ENCODE results near the gene MECP2.

MECP2 gene

DNA sequence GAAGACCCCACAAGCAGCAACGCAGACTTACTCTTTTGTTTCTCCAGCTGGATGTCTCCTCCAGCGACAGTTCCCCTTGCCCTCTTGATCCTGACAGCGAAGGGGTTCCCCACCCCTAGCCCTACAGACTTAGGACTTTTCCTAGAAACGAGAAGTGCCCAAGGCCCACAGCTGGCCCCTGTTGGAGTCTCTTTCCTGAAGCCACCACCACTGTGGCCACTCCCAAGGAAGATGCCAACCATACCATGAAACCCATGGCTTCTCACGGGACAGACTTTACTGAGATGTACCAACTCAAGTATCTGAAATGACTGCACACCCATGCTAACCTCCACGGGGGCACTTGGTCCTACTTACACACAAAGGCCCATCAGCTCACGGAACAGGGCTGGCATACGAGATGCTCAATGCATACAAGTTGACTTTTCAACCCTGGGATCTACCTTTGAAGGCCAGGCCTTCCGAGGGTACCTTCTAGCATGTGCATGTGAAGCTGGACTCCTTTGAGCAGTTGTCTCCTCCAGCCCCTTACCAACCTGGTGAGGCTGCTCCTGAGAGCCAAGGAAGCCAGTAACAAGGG is 76.9 kb downstream of the MECP2 start:
- Histone ChIP-seq H3K4me3 (ENCODE audit: low read length) (peak overlapping the region; percentile 93), H3K79me2 (ENCODE audit: low read length) (peaks cover 56% of the 10 kb centered on the region), H3K27ac (ENCODE audit: low read length) (peak overlapping the region; percentile 85), H2AFZ (ENCODE audit: low read depth, low read length) (no peak overlapping the region), H3K4me1 (ENCODE audit: low read length) (peaks cover 19% of the 10 kb centered on the region), H3K36me3 (replicated peaks; ENCODE audit: low read depth, low read length) (peaks cover 29% of the 10 kb centered on the region), H3K4me2 (ENCODE audit: low read length) (peak overlapping the region; percentile 95), H4K20me1 (ENCODE audit: insufficient read depth, low read length) (no peaks in the 10 kb centered on the region), H3K9ac (ENCODE audit: low read length) (peak overlapping the region; percentile 97), H3K27me3 (ENCODE audit: low read depth, low read length) (no peaks in the 10 kb centered on the region), H3K9me3 (ENCODE audit: insufficient read depth, low read length) (no peaks in the 10 kb centered on the region)
- TF ChIP-seq, protein P1, sequence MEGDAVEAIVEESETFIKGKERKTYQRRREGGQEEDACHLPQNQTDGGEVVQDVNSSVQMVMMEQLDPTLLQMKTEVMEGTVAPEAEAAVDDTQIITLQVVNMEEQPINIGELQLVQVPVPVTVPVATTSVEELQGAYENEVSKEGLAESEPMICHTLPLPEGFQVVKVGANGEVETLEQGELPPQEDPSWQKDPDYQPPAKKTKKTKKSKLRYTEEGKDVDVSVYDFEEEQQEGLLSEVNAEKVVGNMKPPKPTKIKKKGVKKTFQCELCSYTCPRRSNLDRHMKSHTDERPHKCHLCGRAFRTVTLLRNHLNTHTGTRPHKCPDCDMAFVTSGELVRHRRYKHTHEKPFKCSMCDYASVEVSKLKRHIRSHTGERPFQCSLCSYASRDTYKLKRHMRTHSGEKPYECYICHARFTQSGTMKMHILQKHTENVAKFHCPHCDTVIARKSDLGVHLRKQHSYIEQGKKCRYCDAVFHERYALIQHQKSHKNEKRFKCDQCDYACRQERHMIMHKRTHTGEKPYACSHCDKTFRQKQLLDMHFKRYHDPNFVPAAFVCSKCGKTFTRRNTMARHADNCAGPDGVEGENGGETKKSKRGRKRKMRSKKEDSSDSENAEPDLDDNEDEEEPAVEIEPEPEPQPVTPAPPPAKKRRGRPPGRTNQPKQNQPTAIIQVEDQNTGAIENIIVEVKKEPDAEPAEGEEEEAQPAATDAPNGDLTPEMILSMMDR (IDR thresholded peaks at IDR 0.05; ENCODE audit: low read depth, low read length), result no peak
- TF ChIP-seq EZH2phosphoT487 (IDR thresholded peaks at IDR 0.05; ENCODE audit: low read depth), result no peak

DNA sequence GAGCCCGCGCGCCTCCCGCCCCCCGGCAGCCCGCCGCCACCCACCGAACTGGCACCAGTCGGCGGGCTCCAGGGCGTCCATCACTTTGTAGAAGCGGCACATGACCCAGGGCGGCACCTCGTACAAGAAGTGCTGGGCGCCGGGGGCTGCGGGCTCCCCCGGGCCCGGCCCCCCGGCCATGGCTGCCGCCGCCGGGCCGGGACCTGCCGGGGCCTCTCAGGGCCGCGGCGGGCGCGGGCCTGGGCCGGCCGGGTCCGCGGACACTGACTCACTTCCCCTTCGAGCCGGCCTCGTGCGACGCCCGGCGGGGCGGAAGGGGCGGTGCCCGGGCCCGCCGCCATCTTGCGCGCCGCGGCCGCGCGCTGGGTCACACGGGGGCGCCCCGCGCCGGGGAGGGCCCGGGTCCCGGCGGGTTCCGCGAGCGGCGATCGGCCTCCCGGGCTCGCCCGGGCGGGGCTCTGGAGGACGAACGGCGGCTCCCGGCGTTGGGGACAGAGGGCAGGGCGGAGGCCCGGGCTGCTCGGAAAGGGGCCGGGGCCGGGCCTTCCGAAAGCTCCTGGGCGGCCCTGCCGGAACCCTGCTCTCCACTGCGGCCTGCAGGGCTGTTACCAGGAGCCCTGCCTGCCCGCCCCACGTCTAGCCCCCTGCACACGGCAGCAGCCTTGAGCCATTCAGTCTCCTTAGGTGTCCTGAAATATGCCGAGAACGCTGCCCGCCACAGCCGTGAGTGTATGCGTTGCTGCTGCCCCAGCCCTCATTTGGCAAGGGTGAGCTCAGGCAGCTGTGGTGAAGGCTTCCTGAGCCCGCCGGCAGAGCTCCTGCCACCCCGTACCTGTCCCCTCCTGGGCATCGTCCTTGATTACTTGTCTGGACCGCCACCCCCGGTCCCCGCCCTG is 77.6 kb downstream of the MECP2 start, which contains the start of gene IRAK1:
TSS of gene IRAK1 (minus strand) at position 270 of the 896 bp plus-strand sequence. CDS start at position 180, 90 bp downstream.
- Histone ChIP-seq H3K9me3 (ENCODE audit: insufficient read depth, low read length) (no peaks in the 10 kb centered on the region), H3K36me3 (replicated peaks; ENCODE audit: low read depth, low read length) (peaks cover 34% of the 10 kb centered on the region), H3K9ac (ENCODE audit: low read length) (peak within 1 kb of the TSS; percentile 100), H3K27ac (ENCODE audit: low read length) (peak within 1 kb of the TSS; percentile 85), H4K20me1 (ENCODE audit: insufficient read depth, low read length) (no peaks in the 10 kb centered on the region), H3K4me2 (ENCODE audit: low read length) (peak within 1 kb of the TSS; percentile 95), H3K4me1 (ENCODE audit: low read length) (peaks cover 19% of the 10 kb centered on the region), H3K79me2 (ENCODE audit: low read length) (peaks cover 56% of the 10 kb centered on the region), H3K27me3 (ENCODE audit: low read depth, low read length) (no peaks in the 10 kb centered on the region), H2AFZ (ENCODE audit: low read depth, low read length) (no peak within 1 kb of the TSS), H3K4me3 (ENCODE audit: low read length) (peak within 1 kb of the TSS; percentile 100)
- TF ChIP-seq, protein P1 (IDR thresholded peaks at IDR 0.05; ENCODE audit: low read depth, low read length), result no peak
- TF ChIP-seq EZH2phosphoT487 (IDR thresholded peaks at IDR 0.05; ENCODE audit: low read depth), result no peak

DNA sequence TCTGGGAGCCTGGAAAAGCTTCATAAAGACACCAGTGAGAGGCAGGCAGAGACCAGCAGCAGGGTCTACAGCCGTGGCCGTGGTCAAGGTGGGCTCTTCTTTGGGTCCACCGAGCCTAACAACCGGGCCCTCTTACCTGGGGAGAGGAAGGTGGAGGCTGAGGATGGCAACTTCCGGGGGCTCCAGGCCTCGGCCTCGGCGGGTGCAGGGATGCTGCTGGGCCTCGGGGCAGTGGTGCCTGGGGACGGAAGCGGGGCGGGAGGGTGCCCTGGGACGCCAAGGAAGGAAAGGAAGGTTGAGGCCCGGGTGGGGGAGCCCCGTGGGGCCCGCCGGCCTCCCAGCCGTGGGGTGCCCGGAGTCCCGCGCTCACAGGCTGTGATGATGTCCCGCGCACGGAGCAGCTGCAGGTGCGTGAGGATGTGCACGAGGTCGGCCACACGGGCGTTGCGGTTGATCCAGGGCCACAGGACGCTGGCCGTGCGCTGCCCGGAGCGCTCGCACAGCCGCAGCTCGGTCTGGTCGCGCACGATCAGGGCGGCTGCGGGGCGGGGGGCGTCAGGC is 78.4 kb downstream of the MECP2 start:
- Histone ChIP-seq H4K20me1 (ENCODE audit: insufficient read depth, low read length) (no peaks in the 10 kb centered on the region), H3K4me1 (ENCODE audit: low read length) (peaks cover 19% of the 10 kb centered on the region), H2AFZ (ENCODE audit: low read depth, low read length) (no peak overlapping the region), H3K9me3 (ENCODE audit: insufficient read depth, low read length) (no peaks in the 10 kb centered on the region), H3K4me2 (ENCODE audit: low read length) (peak overlapping the region; percentile 95), H3K79me2 (ENCODE audit: low read length) (peaks cover 56% of the 10 kb centered on the region), H3K27ac (ENCODE audit: low read length) (peak overlapping the region; percentile 83), H3K36me3 (replicated peaks; ENCODE audit: low read depth, low read length) (peaks cover 34% of the 10 kb centered on the region), H3K4me3 (ENCODE audit: low read length) (peak overlapping the region; percentile 100), H3K9ac (ENCODE audit: low read length) (peak overlapping the region; percentile 100), H3K27me3 (ENCODE audit: low read depth, low read length) (no peaks in the 10 kb centered on the region)
- TF ChIP-seq, protein P1 (IDR thresholded peaks at IDR 0.05; ENCODE audit: low read depth, low read length), result no peak
- no peak for TF ChIP-seq EZH2phosphoT487 (IDR thresholded peaks at IDR 0.05; ENCODE audit: low read depth)

All from OCI-LY3 (cell line).